ENCODE results near the gene BCAT1. TPM values are rescaled to one million over a fixed set of nuclear protein-coding genes. Genes with fewer than 3 reads are reported as not detected.

BCAT1 gene
- total RNA-seq, 2 experiments from 2014 or later, result 11.6 to 15.8 TPM

GRCh38 chr12:24909667-24910066 lies 39.2 kb downstream of the BCAT1 start:
- ATAC-seq (ENCODE audit: low read depth), result no peak
- H3K27me3 Mint-ChIP-seq, result peaks cover 8% of the 10 kb centered on the region

GRCh38 chr12:24907464-24907863 lies 41.4 kb downstream of the BCAT1 start:
- POLR2A ChIA-PET, result no interaction called here
- ATAC-seq (ENCODE audit: low read depth) (no peak), DNase-seq (no peak)
- no peak overlapping the region for H3K27ac Mint-ChIP-seq
- peaks cover 10% of the 10 kb centered on the region for H3K4me1 Mint-ChIP-seq
- H3K36me3 Mint-ChIP-seq, result peaks cover 6% of the 10 kb centered on the region
- peaks cover 11% of the 10 kb centered on the region for H3K27me3 Mint-ChIP-seq
- H3K4me3 Mint-ChIP-seq, result no peak overlapping the region
- H3K9me3 Mint-ChIP-seq, result no peaks in the 10 kb centered on the region

More at GRCh38 chr12:24909667-24910066, 39.2 kb downstream of the BCAT1 start:
- POLR2A ChIA-PET, result no interaction called here
- Mint-ChIP-seq H3K27ac (no peak overlapping the region), H3K36me3 (peaks cover 9% of the 10 kb centered on the region), H3K4me3 (no peak overlapping the region), H3K9me3 (peaks cover 2% of the 10 kb centered on the region), H3K4me1 (peaks cover 3% of the 10 kb centered on the region)
- no peak for DNase-seq

GRCh38 chr12:24906141-24906540 lies 42.8 kb downstream of the BCAT1 start:
- no peak for DNase-seq
- POLR2A ChIA-PET, result no interaction called here
- Mint-ChIP-seq H3K4me1 (peaks cover 18% of the 10 kb centered on the region), H3K36me3 (peaks cover 6% of the 10 kb centered on the region), H3K9me3 (no peaks in the 10 kb centered on the region), H3K27me3 (peaks cover 16% of the 10 kb centered on the region), H3K4me3 (no peak overlapping the region), H3K27ac (no peak overlapping the region)
- ATAC-seq (ENCODE audit: low read depth), result no peak

GRCh38 chr12:24905431-24905830 lies 43.5 kb downstream of the BCAT1 start:
- peaks cover 21% of the 10 kb centered on the region for H3K4me1 Mint-ChIP-seq
- H3K36me3 Mint-ChIP-seq, result peaks cover 6% of the 10 kb centered on the region
- DNase-seq (no peak), ATAC-seq (ENCODE audit: low read depth) (no peak)
- H3K27ac Mint-ChIP-seq, result no peak overlapping the region
- H3K27me3 Mint-ChIP-seq, result peaks cover 15% of the 10 kb centered on the region
- POLR2A ChIA-PET, result no interaction called here
- H3K4me3 Mint-ChIP-seq, result no peak overlapping the region
- no peaks in the 10 kb centered on the region for H3K9me3 Mint-ChIP-seq

GRCh38 chr12:24904871-24905270 lies 44.0 kb downstream of the BCAT1 start:
- no peak for ATAC-seq (ENCODE audit: low read depth)
- Mint-ChIP-seq H3K9me3 (no peaks in the 10 kb centered on the region), H3K27me3 (peaks cover 15% of the 10 kb centered on the region), H3K27ac (no peak overlapping the region), H3K36me3 (peaks cover 4% of the 10 kb centered on the region), H3K4me1 (peaks cover 21% of the 10 kb centered on the region), H3K4me3 (no peak overlapping the region)
- DNase-seq, result no peak
- POLR2A ChIA-PET, result no interaction called here

- POLR2A ChIA-PET, result interaction anchor here (1.1 to 1.4 kb wide), 2 partner anchors 43 to 89 kb away, joined by 3 to 4 read pairs; no protein-coding TSS in a partner anchor
- DNase-seq (no peak), ATAC-seq (ENCODE audit: low read depth) (no peak)
- H3K4me3 Mint-ChIP-seq, result peak overlapping the region; percentile 99
- peak overlapping the region; percentile 88 for H3K27ac Mint-ChIP-seq
- peaks cover 17% of the 10 kb centered on the region for H3K4me1 Mint-ChIP-seq
- H3K27me3 Mint-ChIP-seq, result peaks cover 18% of the 10 kb centered on the region
- H3K9me3 Mint-ChIP-seq, result no peaks in the 10 kb centered on the region
- peaks cover 8% of the 10 kb centered on the region for H3K36me3 Mint-ChIP-seq
Measured at GRCh38 chr12:24903329-24904088, 45.4 kb downstream of the BCAT1 start.

GRCh38 chr12:24902511-24903328 lies 46.2 kb downstream of the BCAT1 start:
- Mint-ChIP-seq H3K27me3 (peaks cover 18% of the 10 kb centered on the region), H3K27ac (peak overlapping the region; percentile 88), H3K9me3 (no peaks in the 10 kb centered on the region), H3K36me3 (peaks cover 8% of the 10 kb centered on the region), H3K4me3 (peak overlapping the region; percentile 99), H3K4me1 (peaks cover 17% of the 10 kb centered on the region)
- peak; percentile 69 for DNase-seq
- POLR2A ChIA-PET, result interaction anchor here (0.6 to 1.4 kb wide), 3 partner anchors 44 to 88 kb away, joined by 3 to 4 read pairs (median 3); no protein-coding TSS in a partner anchor
- ATAC-seq (ENCODE audit: low read depth), result peak; percentile 69

GRCh38 chr12:24901576-24902461 lies 47.1 kb downstream of the BCAT1 start:
- peaks cover 8% of the 10 kb centered on the region for H3K36me3 Mint-ChIP-seq
- POLR2A ChIA-PET, result interaction anchor here (0.6 to 0.7 kb wide), 2 partner anchors 51 to 150 kb away, joined by 3 to 7 read pairs; no protein-coding TSS in a partner anchor
- peak overlapping the region; percentile 99 for H3K4me3 Mint-ChIP-seq
- peak; percentile 47 for DNase-seq
- peak; percentile 11 for ATAC-seq (ENCODE audit: low read depth)
- no peaks in the 10 kb centered on the region for H3K9me3 Mint-ChIP-seq
- peaks cover 18% of the 10 kb centered on the region for H3K27me3 Mint-ChIP-seq
- peaks cover 17% of the 10 kb centered on the region for H3K4me1 Mint-ChIP-seq
- H3K27ac Mint-ChIP-seq, result peak overlapping the region; percentile 88

- peaks cover 18% of the 10 kb centered on the region for H3K27me3 Mint-ChIP-seq
- POLR2A ChIA-PET, result no interaction called here
Measured at GRCh38 chr12:24900196-24900595, 48.7 kb downstream of the BCAT1 start.

GRCh38 chr12:24899503-24900075 lies 49.3 kb downstream of the BCAT1 start:
- no peaks in the 10 kb centered on the region for H3K9me3 Mint-ChIP-seq
- H3K4me3 Mint-ChIP-seq, result no peak overlapping the region
- no peak overlapping the region for H3K27ac Mint-ChIP-seq
- ATAC-seq (ENCODE audit: low read depth), result no peak
- H3K36me3 Mint-ChIP-seq, result peaks cover 8% of the 10 kb centered on the region
- H3K27me3 Mint-ChIP-seq, result peaks cover 18% of the 10 kb centered on the region
- no peak for DNase-seq
- H3K4me1 Mint-ChIP-seq, result peaks cover 17% of the 10 kb centered on the region
- POLR2A ChIA-PET, result no interaction called here

More at GRCh38 chr12:24900196-24900595, 48.7 kb downstream of the BCAT1 start:
- no peak for ATAC-seq (ENCODE audit: low read depth)
- DNase-seq, result no peak
- Mint-ChIP-seq H3K4me1 (peaks cover 17% of the 10 kb centered on the region), H3K27ac (no peak overlapping the region), H3K36me3 (peaks cover 8% of the 10 kb centered on the region), H3K9me3 (no peaks in the 10 kb centered on the region), H3K4me3 (no peak overlapping the region)

- H3K4me1 Mint-ChIP-seq, result peaks cover 14% of the 10 kb centered on the region
Measured at GRCh38 chr12:24898606-24899005, 50.3 kb downstream of the BCAT1 start.

GRCh38 chr12:24898185-24898584 lies 50.7 kb downstream of the BCAT1 start:
- H3K36me3 Mint-ChIP-seq, result peaks cover 8% of the 10 kb centered on the region
- DNase-seq (no peak), ATAC-seq (ENCODE audit: low read depth) (no peak)
- no peak overlapping the region for H3K27ac Mint-ChIP-seq
- POLR2A ChIA-PET, result no interaction called here
- H3K27me3 Mint-ChIP-seq, result peaks cover 13% of the 10 kb centered on the region
- no peaks in the 10 kb centered on the region for H3K9me3 Mint-ChIP-seq
- peaks cover 11% of the 10 kb centered on the region for H3K4me1 Mint-ChIP-seq
- no peak overlapping the region for H3K4me3 Mint-ChIP-seq

More at GRCh38 chr12:24898606-24899005, 50.3 kb downstream of the BCAT1 start:
- Mint-ChIP-seq H3K4me3 (no peak overlapping the region), H3K27ac (no peak overlapping the region), H3K9me3 (no peaks in the 10 kb centered on the region), H3K27me3 (peaks cover 14% of the 10 kb centered on the region), H3K36me3 (peaks cover 8% of the 10 kb centered on the region)
- ATAC-seq (ENCODE audit: low read depth), result no peak
- no peak for DNase-seq
- POLR2A ChIA-PET, result no interaction called here
